Retinal pigment epithelial cell (primary cell): ENCODE data around the gene CYP1A1.

Experiments used
- DNase-seq: peaks from one replicate; pipeline ENCODE4 v3.0.0-alpha.2; 2010; ENCODE audit warnings: low read depth
- H3K4me3 ChIP-seq: 2 replicates; pipeline ENCODE4 v1.5.1; 2011; ENCODE audit warnings: mild to moderate bottlenecking, low read length, control low read depth, moderate library complexity
- CTCF ChIP-seq: conservative IDR thresholded peaks from 2 replicates; pipeline ENCODE4 v1.5.1; 2011; ENCODE audit warnings: low read depth, low read length, control low read depth, inconsistent platforms

The CYP1A1 gene

GRCh38 chr15:74669627-74670026 is 55.7 kb downstream of the CYP1A1 start:
- TF ChIP-seq CTCF: no peak
- H3K4me3 ChIP-seq: no peak overlapping the region
- no peak for DNase-seq
